ENCODE measurements around the gene RNF214.

- TF ChIP-seq CTCF (IDR thresholded peaks at IDR 0.05) (no peak), POLR2A (IDR thresholded peaks at IDR 0.05) (no peak)
Observed at GRCh38 chr11:117219001-117219400, 13.5 kb upstream of the RNF214 start.

Data from body of pancreas (tissue), 4 donors.